Measurements from ENCODE around the gene FKBP8. TPM values are rescaled to one million over a fixed set of nuclear protein-coding genes. Genes with fewer than 3 reads are reported as not detected.

FKBP8 gene
- total and polyA plus RNA-seq, 2 experiments from 2014 or later, result 183 to 247 TPM

DNA sequence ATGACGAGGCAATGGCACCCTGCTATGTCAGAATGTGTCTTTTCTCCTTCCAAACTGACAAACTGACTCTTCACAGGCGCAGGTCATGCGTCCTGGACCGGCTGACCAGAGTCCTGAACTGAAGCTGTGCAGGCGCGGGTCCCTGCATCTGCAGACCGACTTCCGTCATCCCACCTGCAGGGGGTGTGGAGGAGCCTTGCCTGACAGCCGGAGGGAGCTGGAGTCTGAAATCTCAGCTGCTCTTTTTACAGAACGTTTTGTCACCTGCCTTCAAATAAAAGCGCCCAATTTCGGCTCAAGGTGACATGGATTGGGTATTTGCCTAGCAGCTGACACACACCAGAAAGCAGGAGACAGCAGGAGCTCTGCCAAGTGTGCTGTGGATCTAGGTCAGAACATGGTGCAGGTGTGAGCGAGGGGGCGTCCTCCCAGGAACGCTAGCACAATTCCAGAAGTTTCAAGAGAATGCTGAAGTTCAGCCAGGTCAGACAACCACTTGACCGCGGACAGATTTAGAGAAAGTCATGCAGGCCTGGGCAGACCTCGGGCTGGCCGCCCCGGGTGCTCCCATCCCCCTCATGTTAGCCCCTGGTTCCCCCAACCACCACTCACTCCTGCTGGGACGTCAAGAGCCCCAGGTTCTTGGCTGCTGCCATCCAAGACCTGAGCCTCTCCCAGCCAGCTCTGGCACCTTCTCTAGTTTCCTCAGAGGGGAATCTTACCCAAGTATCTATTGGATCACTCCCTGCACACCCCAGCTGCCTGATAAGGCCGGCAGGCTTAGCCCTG lies 54.3 kb downstream of the FKBP8 start:
- Histone ChIP-seq H4K20me1 (ENCODE audit: insufficient read depth, poor library complexity, severe bottlenecking) (peaks cover 80% of the 10 kb centered on the region), H3K36me3 (replicated peaks; ENCODE audit: insufficient read depth, low read depth) (no peaks in the 10 kb centered on the region), H3K4me2 (no peak overlapping the region), H2AFZ (no peak overlapping the region), H3K9me3 (ENCODE audit: low read depth) (no peaks in the 10 kb centered on the region), H3K79me2 (peaks cover 95% of the 10 kb centered on the region), H3K4me3 (no peak overlapping the region), H3K9me2 (replicated peaks; ENCODE audit: insufficient read depth) (no peaks in the 10 kb centered on the region), H3K27me3 (no peaks in the 10 kb centered on the region), H3K4me1 (ENCODE audit: insufficient read depth) (peaks cover 18% of the 10 kb centered on the region), H3K27ac (no peak overlapping the region)
- TF ChIP-seq EZH2phosphoT487 (IDR thresholded peaks at IDR 0.05; ENCODE audit: low read depth, severe bottlenecking, unreplicated experiment), result no peak
- TF ChIP-seq EZH2 (IDR thresholded peaks at IDR 0.05; ENCODE audit: borderline replicate concordance), result no peak
- TF ChIP-seq, protein P1, sequence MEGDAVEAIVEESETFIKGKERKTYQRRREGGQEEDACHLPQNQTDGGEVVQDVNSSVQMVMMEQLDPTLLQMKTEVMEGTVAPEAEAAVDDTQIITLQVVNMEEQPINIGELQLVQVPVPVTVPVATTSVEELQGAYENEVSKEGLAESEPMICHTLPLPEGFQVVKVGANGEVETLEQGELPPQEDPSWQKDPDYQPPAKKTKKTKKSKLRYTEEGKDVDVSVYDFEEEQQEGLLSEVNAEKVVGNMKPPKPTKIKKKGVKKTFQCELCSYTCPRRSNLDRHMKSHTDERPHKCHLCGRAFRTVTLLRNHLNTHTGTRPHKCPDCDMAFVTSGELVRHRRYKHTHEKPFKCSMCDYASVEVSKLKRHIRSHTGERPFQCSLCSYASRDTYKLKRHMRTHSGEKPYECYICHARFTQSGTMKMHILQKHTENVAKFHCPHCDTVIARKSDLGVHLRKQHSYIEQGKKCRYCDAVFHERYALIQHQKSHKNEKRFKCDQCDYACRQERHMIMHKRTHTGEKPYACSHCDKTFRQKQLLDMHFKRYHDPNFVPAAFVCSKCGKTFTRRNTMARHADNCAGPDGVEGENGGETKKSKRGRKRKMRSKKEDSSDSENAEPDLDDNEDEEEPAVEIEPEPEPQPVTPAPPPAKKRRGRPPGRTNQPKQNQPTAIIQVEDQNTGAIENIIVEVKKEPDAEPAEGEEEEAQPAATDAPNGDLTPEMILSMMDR (IDR thresholded peaks at IDR 0.05; ENCODE audit: poor library complexity), result peak; percentile 47
- WGBS (ENCODE audit: low lambda C conversion rate, missing lambda C conversion rate), result 57% methylated on average over 20 of the region's 22 CpGs
- peak; percentile 77 for DNase-seq (ENCODE audit: low spot score)

DNA sequence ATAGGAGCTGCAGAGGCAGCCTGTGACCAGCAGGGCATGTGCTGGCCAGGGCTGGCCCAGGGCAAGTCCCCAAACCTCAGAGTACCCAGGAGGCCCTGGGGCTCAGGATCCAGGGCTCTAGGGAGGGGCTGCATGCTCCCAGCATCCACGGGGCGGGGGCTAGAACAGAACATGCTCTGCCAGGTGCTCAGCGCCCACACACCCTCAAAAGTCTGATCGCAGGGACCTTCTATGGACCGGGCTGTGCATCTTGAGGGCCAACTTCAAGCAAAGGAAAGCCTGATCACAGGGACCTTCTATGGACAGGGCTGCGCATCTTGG lies 55.0 kb downstream of the FKBP8 start:
- peaks cover 95% of the 10 kb centered on the region for H3K79me2 ChIP-seq
- H3K4me3 ChIP-seq, result no peak overlapping the region
- no peaks in the 10 kb centered on the region for H3K36me3 ChIP-seq (replicated peaks; ENCODE audit: insufficient read depth, low read depth)
- no peaks in the 10 kb centered on the region for H3K9me3 ChIP-seq (ENCODE audit: low read depth)
- no peak overlapping the region for H2AFZ ChIP-seq
- H4K20me1 ChIP-seq (ENCODE audit: insufficient read depth, poor library complexity, severe bottlenecking), result peaks cover 76% of the 10 kb centered on the region
- H3K4me1 ChIP-seq (ENCODE audit: insufficient read depth), result peaks cover 18% of the 10 kb centered on the region
- no peaks in the 10 kb centered on the region for H3K9me2 ChIP-seq (replicated peaks; ENCODE audit: insufficient read depth)
- WGBS (ENCODE audit: low lambda C conversion rate, missing lambda C conversion rate), result 100% methylated on average over 6 of the region's 6 CpGs
- H3K27me3 ChIP-seq, result no peaks in the 10 kb centered on the region
- no peak for DNase-seq (ENCODE audit: low spot score)
- H3K27ac ChIP-seq, result no peak overlapping the region
- no peak overlapping the region for H3K4me2 ChIP-seq
- TF ChIP-seq, protein P1 (IDR thresholded peaks at IDR 0.05; ENCODE audit: poor library complexity), result no peak
- TF ChIP-seq EZH2phosphoT487 (IDR thresholded peaks at IDR 0.05; ENCODE audit: low read depth, severe bottlenecking, unreplicated experiment), result no peak
- no peak for TF ChIP-seq EZH2 (IDR thresholded peaks at IDR 0.05; ENCODE audit: borderline replicate concordance)

DNA sequence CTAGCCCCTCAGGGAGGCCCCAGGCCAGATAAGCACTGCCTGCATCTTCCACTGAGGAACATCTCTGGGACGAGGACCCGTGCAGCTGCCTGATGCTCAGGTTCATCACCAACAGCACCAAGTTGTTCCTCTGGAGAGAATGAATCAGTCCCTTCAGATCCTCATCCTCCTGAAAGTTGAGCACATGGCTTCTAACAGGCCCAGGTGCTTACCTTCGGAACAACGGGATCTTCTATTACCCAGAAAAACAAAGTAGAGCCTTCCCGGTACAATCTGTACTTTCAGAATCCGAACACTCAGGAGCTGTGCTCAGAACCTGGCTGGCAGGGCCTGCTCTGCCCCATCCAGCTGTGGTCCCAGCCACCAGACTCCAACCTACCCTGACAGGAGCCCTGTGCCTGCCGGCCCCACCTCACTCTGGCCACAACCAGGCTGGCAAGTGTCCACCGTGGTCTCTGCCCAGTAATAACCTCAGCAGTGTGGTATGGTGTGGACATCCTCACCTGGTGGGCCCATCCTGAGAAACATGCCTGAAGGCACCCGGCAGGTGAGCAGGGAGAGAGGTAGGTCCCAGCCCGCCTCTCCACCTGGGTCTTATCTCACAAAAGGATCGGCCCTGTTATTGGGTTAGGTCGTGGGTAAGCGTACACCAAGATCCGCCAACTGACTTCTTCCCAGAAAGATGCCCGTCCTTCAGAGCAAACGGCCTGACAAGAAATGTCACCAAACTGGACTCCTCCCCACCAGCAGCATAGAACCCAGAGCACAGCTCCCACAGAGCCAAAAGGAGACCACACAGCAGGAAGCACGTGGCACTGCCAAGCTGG lies 55.6 kb downstream of the FKBP8 start:
- Histone ChIP-seq H3K9me3 (ENCODE audit: low read depth) (no peaks in the 10 kb centered on the region), H3K9me2 (replicated peaks; ENCODE audit: insufficient read depth) (no peaks in the 10 kb centered on the region), H3K4me3 (no peak overlapping the region), H3K27ac (no peak overlapping the region), H2AFZ (no peak overlapping the region), H3K79me2 (peaks cover 95% of the 10 kb centered on the region), H3K36me3 (replicated peaks; ENCODE audit: insufficient read depth, low read depth) (no peaks in the 10 kb centered on the region), H3K4me2 (no peak overlapping the region), H3K4me1 (ENCODE audit: insufficient read depth) (peaks cover 18% of the 10 kb centered on the region), H3K27me3 (no peaks in the 10 kb centered on the region), H4K20me1 (ENCODE audit: insufficient read depth, poor library complexity, severe bottlenecking) (peaks cover 75% of the 10 kb centered on the region)
- TF ChIP-seq, protein P1 (IDR thresholded peaks at IDR 0.05; ENCODE audit: poor library complexity), result no peak
- TF ChIP-seq EZH2phosphoT487 (IDR thresholded peaks at IDR 0.05; ENCODE audit: low read depth, severe bottlenecking, unreplicated experiment) (no peak), EZH2 (IDR thresholded peaks at IDR 0.05; ENCODE audit: borderline replicate concordance) (no peak)
- no peak for DNase-seq (ENCODE audit: low spot score)
- 91% methylated on average over 17 of the region's 17 CpGs for WGBS (ENCODE audit: low lambda C conversion rate, missing lambda C conversion rate)
